GM23248 (cell line): ENCODE results near the gene SVOPL.

ENCODE experiments used
- EZH2 ChIP-seq: fragments of 200-600 bp; sonication (generic); IDR thresholded peaks from 2 replicates; pipeline ENCODE4 v1.6.1; 2018; ENCODE audit warnings: antibody characterized with exemption, mild to moderate bottlenecking; ENCODE audit not compliant: insufficient read depth, poor library complexity, severe bottlenecking
- EZH2phosphoT487 ChIP-seq: fragments of 200-600 bp; sonication (generic); IDR thresholded peaks from 2 replicates; pipeline ENCODE4 v1.6.1; 2018; ENCODE audit warnings: antibody characterized with exemption, moderate library complexity, mild to moderate bottlenecking, low read depth; ENCODE audit not compliant: insufficient read depth

DNA sequence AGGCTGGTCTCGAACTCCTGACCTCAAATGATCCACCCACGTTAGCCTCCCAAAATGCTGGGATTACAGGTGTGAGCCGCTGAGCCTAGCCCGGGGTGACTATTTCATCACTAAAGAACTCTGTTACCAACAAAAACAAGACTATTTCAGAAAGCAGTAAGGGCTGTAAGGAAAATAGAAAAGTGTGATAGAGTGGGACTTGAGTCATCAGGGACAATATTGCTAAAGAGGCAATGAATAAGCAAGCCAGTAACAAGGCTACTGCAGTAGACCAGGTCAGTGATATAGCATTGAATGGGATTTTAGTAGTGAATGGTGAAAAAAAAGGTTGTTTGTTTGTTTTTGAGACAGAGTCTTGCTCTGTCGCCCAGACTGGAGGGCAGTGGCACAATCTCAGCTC is 51.7 kb downstream of the SVOPL start:
- TF ChIP-seq EZH2: no peak
- TF ChIP-seq EZH2phosphoT487: no peak
